Spleen (tissue), 7 donors: ENCODE data around the gene NHP2.

Source experiments
- CTCF ChIP-seq, 11 experiments: fragments of 200-600 bp in 7 of 11; fragments of 450-650 bp in 4 of 11; sonication (generic) in 4 of 11; IDR thresholded peaks in 8 of 11; conservative IDR thresholded peaks in 3 of 11; 1 replicate in 7 of 11; 2 replicates in 4 of 11; pipeline versions ENCODE4 v1.4.0 to v1.8.0; 2016 to 2021; ENCODE audit warnings: antibody characterized with exemption in 11 of 11, inconsistent platforms in 4 of 11, mild to moderate bottlenecking in 1 of 11
- POLR2AphosphoS5 ChIP-seq, 3 donors: sonication (generic); formaldehyde crosslinking; IDR thresholded peaks; one replicate each; pipeline ENCODE4 v1.5.1; 2017; ENCODE audit warnings: antibody characterized with exemption in 3 of 3
- donor health status: DM: no; HTN: no; CAD: no; lungs with moderate emphysema.
- donor health status: DM: no; HTN: no; CAD: no.
- donor health status: DM: no; HTN: no; CAD: no.

GRCh38 chr5:178143901-178144300 lies 9.8 kb downstream of the NHP2 start:
- TF ChIP-seq POLR2AphosphoS5 (IDR thresholded peaks at IDR 0.05), result peak; percentile 47 to 81 (median 63)
- no peak for TF ChIP-seq CTCF (IDR thresholded peaks at IDR 0.05 in 8 of 11, conservative IDR thresholded peaks at IDR 0.05 in 3 of 11)
